Cardiac fibroblast (primary cell): Measurements from ENCODE around the gene PRKG1.

Experiments used
- DNase-seq, 2 donors: peaks; one replicate each; pipeline versions ENCODE4 v3.0.0 to v3.0.0-alpha.2; 2010; ENCODE audit warnings: low read depth in 2 of 2
- H3K4me3 ChIP-seq, 2 donors: replicated peaks in 1 of 2; 1 replicate in 1 of 2; 2 replicates in 1 of 2; pipeline ENCODE4 v1.5.1; 2011; ENCODE audit warnings: low read depth in 2 of 2, low read length in 2 of 2, mild to moderate bottlenecking in 2 of 2, moderate library complexity in 1 of 2
- TF ChIP-seq, protein P1 (sequence below): IDR thresholded peaks from one replicate; pipeline ENCODE4 v1.5.1; 2011; ENCODE audit warnings: low read depth, mild to moderate bottlenecking, low read length, inconsistent platforms

Gene PRKG1

DNA sequence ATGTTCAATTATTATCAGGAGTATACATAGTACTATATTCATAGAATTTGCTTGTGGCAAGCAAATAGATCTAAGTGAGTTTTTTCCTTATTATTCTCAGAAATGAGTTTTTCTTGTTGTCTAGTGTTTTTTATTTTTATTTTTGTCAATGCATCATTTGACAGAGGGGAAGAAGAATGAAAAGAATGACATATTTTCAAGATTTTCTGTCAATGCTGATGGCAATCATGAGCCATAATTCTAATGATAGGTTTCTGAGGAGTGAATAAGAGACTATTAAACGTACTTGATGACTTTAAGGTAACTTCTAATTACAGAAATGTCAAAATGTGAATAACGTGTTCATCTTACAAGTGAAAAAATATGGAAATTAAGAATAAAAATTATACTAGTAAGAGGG, 769.7 kb downstream of the PRKG1 start:
- TF ChIP-seq, protein P1, sequence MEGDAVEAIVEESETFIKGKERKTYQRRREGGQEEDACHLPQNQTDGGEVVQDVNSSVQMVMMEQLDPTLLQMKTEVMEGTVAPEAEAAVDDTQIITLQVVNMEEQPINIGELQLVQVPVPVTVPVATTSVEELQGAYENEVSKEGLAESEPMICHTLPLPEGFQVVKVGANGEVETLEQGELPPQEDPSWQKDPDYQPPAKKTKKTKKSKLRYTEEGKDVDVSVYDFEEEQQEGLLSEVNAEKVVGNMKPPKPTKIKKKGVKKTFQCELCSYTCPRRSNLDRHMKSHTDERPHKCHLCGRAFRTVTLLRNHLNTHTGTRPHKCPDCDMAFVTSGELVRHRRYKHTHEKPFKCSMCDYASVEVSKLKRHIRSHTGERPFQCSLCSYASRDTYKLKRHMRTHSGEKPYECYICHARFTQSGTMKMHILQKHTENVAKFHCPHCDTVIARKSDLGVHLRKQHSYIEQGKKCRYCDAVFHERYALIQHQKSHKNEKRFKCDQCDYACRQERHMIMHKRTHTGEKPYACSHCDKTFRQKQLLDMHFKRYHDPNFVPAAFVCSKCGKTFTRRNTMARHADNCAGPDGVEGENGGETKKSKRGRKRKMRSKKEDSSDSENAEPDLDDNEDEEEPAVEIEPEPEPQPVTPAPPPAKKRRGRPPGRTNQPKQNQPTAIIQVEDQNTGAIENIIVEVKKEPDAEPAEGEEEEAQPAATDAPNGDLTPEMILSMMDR, result no peak
- no peak overlapping the region for H3K4me3 ChIP-seq
- no peak for DNase-seq

GRCh38 chr10:51846856-51847506, 772.7 kb downstream of the PRKG1 start:
- no peak for DNase-seq
- TF ChIP-seq, protein P1, result no peak
- no peak overlapping the region for H3K4me3 ChIP-seq

GRCh38 chr10:51852297-51852696, 778.0 kb downstream of the PRKG1 start:
- no peak for DNase-seq
- TF ChIP-seq, protein P1, result no peak
- no peak overlapping the region for H3K4me3 ChIP-seq

GRCh38 chr10:51857305-51857704, 783.0 kb downstream of the PRKG1 start:
- DNase-seq, result no peak
- TF ChIP-seq, protein P1, result no peak

GRCh38 chr10:51860257-51860656, 786.0 kb downstream of the PRKG1 start:
- TF ChIP-seq, protein P1, result no peak
- H3K4me3 ChIP-seq, result no peak overlapping the region
- DNase-seq, result peak; percentile 68 to 80

More at GRCh38 chr10:51857305-51857704, 783.0 kb downstream of the PRKG1 start:
- H3K4me3 ChIP-seq, result no peak overlapping the region

DNA sequence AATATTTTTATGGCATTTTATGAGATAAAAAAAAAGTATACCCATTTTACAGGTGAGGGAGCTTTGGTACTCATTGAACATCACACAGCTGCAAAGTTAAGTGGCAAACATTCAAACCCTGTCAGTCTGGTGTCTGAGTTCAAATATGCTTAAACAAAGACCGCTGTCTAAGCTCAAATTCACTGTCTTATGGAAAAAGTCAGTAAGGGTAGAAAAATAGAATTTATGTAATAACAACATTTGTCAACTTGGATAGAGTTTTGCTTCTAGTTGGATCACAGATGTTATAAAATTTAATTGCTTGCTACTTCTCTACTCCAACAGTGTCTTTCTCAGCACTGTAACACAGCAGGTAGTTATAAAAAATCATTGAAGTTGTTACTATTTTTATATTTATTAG, 786.8 kb downstream of the PRKG1 start:
- H3K4me3 ChIP-seq, result no peak overlapping the region
- TF ChIP-seq, protein P1, result no peak
- DNase-seq, result no peak

GRCh38 chr10:51861731-51862130, 787.4 kb downstream of the PRKG1 start:
- H3K4me3 ChIP-seq, result no peak overlapping the region
- TF ChIP-seq, protein P1, result no peak
- no peak for DNase-seq
